GM12878 (cell line): ENCODE measurements around the gene DDX42. TPM values are rescaled to one million over a fixed set of nuclear protein-coding genes. Genes with fewer than 3 reads are reported as not detected.

Experiments used
- ATAC-seq: fragments of 200-7000 bp; cut with Tn5 transposase; 3 replicates; pipeline ENCODE4 v1.9.1; 2020; ENCODE audit warnings: mild to moderate bottlenecking, moderate library complexity
- BruUV-seq: library from RNA; stranded (reverse); fragments of 400-500 nt; replicated peaks from 2 replicates; lab custom pipeline; 2021; lab: Mats Ljungman, UMichigan
- CTCF ChIA-PET: fragments of 300-600 bp; sonication (Branson Sonifier 250); formaldehyde crosslinking; extraction: SDS; loops from one replicate; lab custom pipeline; 2021; ENCODE audit warnings: inconsistent platforms; lab: Yijun Ruan, JAX
- POLR2A ChIA-PET: fragments of 350-600 bp; formaldehyde crosslinking; extraction: SDS; loops from one replicate; lab custom pipeline; 2021; ENCODE audit warnings: inconsistent platforms; lab: Charles Lee
- RAD21 ChIA-PET: fragments of 300-600 bp; sonication (Branson Sonifier 250); formaldehyde crosslinking; loops from one replicate; lab custom pipeline; 2023; ENCODE audit warnings: antibody characterized with exemption; ENCODE audit not compliant: unreplicated experiment; lab: Charles Lee
- SMC1A ChIA-PET: fragments of 300-600 bp; sonication (Branson Sonifier 250); formaldehyde crosslinking; loops from one replicate; lab custom pipeline; 2023; ENCODE audit not compliant: unreplicated experiment, uncharacterized antibody; lab: Charles Lee
- DNase-seq: peaks from one replicate; pipeline ENCODE4 v3.0.0-alpha.2; 2011; ENCODE audit warnings: low read depth, low spot score
- FAIRE-seq: peaks from 3 replicates; lab custom pipeline; 2011; peaks lifted over from hg19 to GRCh38; lab: Jason Lieb, UNC
- H2AFZ ChIP-seq: 2 replicates; pipeline ENCODE4 v1.6.0; 2011; ENCODE audit warnings: low read depth, low read length, control low read depth; ENCODE audit not compliant: control insufficient read depth
- H3K27ac ChIP-seq: 2 replicates; pipeline ENCODE4 v1.5.1; 2011; ENCODE audit warnings: control low read depth; ENCODE audit not compliant: control insufficient read depth, insufficient read depth
- H3K27me3 ChIP-seq, 2 experiments: replicated peaks in 1 of 2; 2 replicates each; pipeline versions ENCODE4 v1.6.0 to v1.6.1; 2011; ENCODE audit warnings: low read length in 1 of 2; ENCODE audit not compliant: control insufficient read depth in 2 of 2, insufficient read depth in 2 of 2
- H3K36me3 ChIP-seq, 2 experiments: 2 replicates each; pipeline ENCODE4 v1.5.1; 2011; ENCODE audit warnings: low read length in 1 of 2; ENCODE audit not compliant: control insufficient read depth in 2 of 2, insufficient read depth in 2 of 2
- H3K4me1 ChIP-seq: 2 replicates; pipeline ENCODE4 v1.6.1; 2011; ENCODE audit warnings: mild to moderate bottlenecking, low read length, moderate library complexity, mixed read lengths; ENCODE audit not compliant: control insufficient read depth, insufficient read depth
- H3K4me2 ChIP-seq: 2 replicates; pipeline ENCODE4 v1.6.0; 2011; ENCODE audit warnings: control low read depth; ENCODE audit not compliant: control insufficient read depth, insufficient read depth
- H3K4me3 ChIP-seq: fragments of 200-600 bp; sonication (generic); 2 replicates; pipeline ENCODE4 v1.5.1; 2016
- H3K79me2 ChIP-seq: 2 replicates; pipeline ENCODE4 v1.6.0; 2011; ENCODE audit warnings: low read length; ENCODE audit not compliant: control insufficient read depth, insufficient read depth
- H3K9ac ChIP-seq: 2 replicates; pipeline ENCODE4 v1.8.0; 2011; ENCODE audit warnings: low read length, control low read depth, mixed read lengths; ENCODE audit not compliant: control insufficient read depth, insufficient read depth
- H3K9me3 ChIP-seq: replicated peaks from 3 replicates; pipeline ENCODE4 v1.5.1; 2011; ENCODE audit warnings: mild to moderate bottlenecking, low read length; ENCODE audit not compliant: control insufficient read depth, insufficient read depth
- H4K20me1 ChIP-seq: 2 replicates; pipeline ENCODE4 v1.6.0; 2011; ENCODE audit not compliant: control insufficient read depth, insufficient read depth
- BCL3 ChIP-seq: IDR thresholded peaks from 2 replicates; pipeline ENCODE4 v1.6.1; 2011; ENCODE audit warnings: borderline replicate concordance, low read depth, mild to moderate bottlenecking, moderate library complexity, low read length; ENCODE audit not compliant: insufficient read depth, poor library complexity, severe bottlenecking
- CBX3 ChIP-seq: fragments of 200-600 bp; sonication (generic); IDR thresholded peaks from 2 replicates; pipeline ENCODE4 v1.6.1; 2016; ENCODE audit warnings: low read depth, borderline replicate concordance
- CREB1 ChIP-seq: IDR thresholded peaks from 2 replicates; pipeline ENCODE4 v1.6.1; 2012; ENCODE audit warnings: low read depth, mild to moderate bottlenecking, inconsistent platforms
- CTCF ChIP-seq, 3 experiments: IDR thresholded peaks in 2 of 3; conservative IDR thresholded peaks in 1 of 3; 2 replicates each; pipeline ENCODE4 v1.5.1; 2011; ENCODE audit warnings: low read depth in 3 of 3, low read length in 3 of 3, mild to moderate bottlenecking in 3 of 3, control low read depth in 2 of 3, moderate library complexity in 2 of 3, inconsistent platforms in 1 of 3, mixed read lengths in 1 of 3; ENCODE audit not compliant: control insufficient read depth in 2 of 3, insufficient read depth in 1 of 3; ENCODE audit errors: extremely low read depth in 1 of 3
- NFXL1 ChIP-seq: fragments of 450-650 bp; IDR thresholded peaks from 2 replicates; pipeline ENCODE4 v1.6.1; 2017; ENCODE audit warnings: antibody characterized with exemption, mild to moderate bottlenecking, borderline replicate concordance
- SIN3A ChIP-seq: IDR thresholded peaks from 2 replicates; pipeline ENCODE4 v1.6.1; 2012; ENCODE audit warnings: low read depth, low read length, improper control_type of control experiment
- YBX1 ChIP-seq: fragments of 450-650 bp; IDR thresholded peaks from 2 replicates; pipeline ENCODE4 v1.6.1; 2016; ENCODE audit warnings: antibody characterized with exemption
- WGBS: methylation state at CpG from one replicate; pipeline ENCODE4 v1.1.6; 2016; ENCODE audit warnings: low lambda C conversion rate; ENCODE audit not compliant: insufficient replicate concordance, insufficient coverage; ENCODE audit errors: missing lambda C conversion rate; 5-methylcytosine and 5-hydroxymethylcytosine counted together
- in situ Hi-C: fragments of 300-500 bp; cut with MboI; formaldehyde crosslinking; loops from 9 replicates; pipeline ENCODE4 v1.14.3; 2018; ENCODE audit warnings: mixed read lengths
- intact Hi-C: fragments of 100-400 bp; cut with micrococcal nuclease; formaldehyde crosslinking; loops from one replicate; pipeline ENCODE4 v1.14.2; 2022; ENCODE audit not compliant: unreplicated experiment
- polyA plus RNA-seq, 11 experiments: library from polyadenylated mRNA; depleted of rRNA in 4 of 11; unstranded in 6 of 11; stranded (reverse) in 5 of 11; fragments of >200 nt; fragmentation: Nextera tagmentation in 4 of 11; fragmentation: Illumina TruSeq in 1 of 11; extraction: Ambion mirVana in 4 of 11; extraction: Trizol in 1 of 11; gene quantifications; 1 replicate in 1 of 11; 2 replicates in 10 of 11; pipeline versions ENCODE4 v1.2.1 to v1.2.3, GENCODE V29; 2011 to 2016; ENCODE audit warnings: inconsistent platforms in 2 of 11, missing spikeins in 2 of 11, low read depth in 1 of 11
- total RNA-seq, 4 experiments: library from RNA; depleted of rRNA in 3 of 4; stranded (reverse); fragments of >200 nt in 3 of 4; fragmentation: Illumina TruSeq in 1 of 4; extraction: Trizol in 1 of 4; gene quantifications; 2 replicates each; pipeline versions ENCODE4 v1.2.1 to v1.2.3, GENCODE V29; 2013 to 2021
- TF ChIP-seq, protein P1 (sequence below): fragments of 450-650 bp; formaldehyde crosslinking; IDR thresholded peaks from 2 replicates; pipeline ENCODE4 v1.5.0; 2022; ENCODE audit warnings: mild to moderate bottlenecking, missing genetic modification characterization
- TF ChIP-seq, protein P2 (sequence below): fragments of 450-650 bp; IDR thresholded peaks from 2 replicates; pipeline ENCODE4 v1.6.1; 2016; ENCODE audit warnings: mild to moderate bottlenecking, moderate library complexity, borderline replicate concordance
- TF ChIP-seq, protein P3 (sequence below): fragments of 150-350 bp; IDR thresholded peaks from 2 replicates; pipeline ENCODE4 v1.6.1; 2014; ENCODE audit warnings: mild to moderate bottlenecking, low read depth, low read length

DDX42 gene
- total and polyA plus RNA-seq, 10 of the 15 experiments (the other 5 are each of a cell fraction or from before 2014, with no cell fraction given): 14.6 to 147 (median 65.3) TPM

DNA sequence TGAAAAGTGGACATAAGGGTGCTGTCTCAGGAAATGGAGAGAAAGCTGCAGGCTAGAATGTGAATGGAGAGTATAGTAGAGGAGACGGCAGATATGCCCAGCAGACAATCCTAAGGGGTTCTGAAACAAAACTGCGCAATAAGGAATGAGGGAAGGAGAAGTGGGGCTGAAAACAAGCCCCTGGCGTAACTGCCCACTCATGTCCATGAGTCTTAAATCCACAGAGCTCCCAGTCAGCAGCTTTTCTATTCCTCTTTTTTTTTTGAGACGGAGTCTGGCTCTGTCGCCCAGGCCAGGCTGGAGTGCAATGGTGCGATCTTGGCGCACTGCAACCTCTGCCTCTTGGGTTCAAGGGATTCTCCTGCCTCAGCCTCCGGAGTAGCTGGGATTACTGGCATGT, 38.3 kb upstream of the DDX42 start:
- in situ Hi-C loops (no loop called here), intact Hi-C loops (no loop called here)
- H3K36me3 ChIP-seq: no peaks in the 10 kb centered on the region; a peak in 1 of 4 replicates
- H3K9me3 ChIP-seq: no peaks in the 10 kb centered on the region
- no peak overlapping the region for H3K27ac ChIP-seq
- BruUV-seq: no TSS peak
- SMC1A ChIA-PET: interaction anchor here (0.6 to 2.0 kb wide), 3 partner anchors 28 to 109 kb away, joined by 3 to 6 read pairs (median 3); no protein-coding TSS in a partner anchor
- H3K9ac ChIP-seq: no peak overlapping the region
- H3K4me2 ChIP-seq: no peak overlapping the region
- no peak overlapping the region for H2AFZ ChIP-seq
- peaks cover 13% of the 10 kb centered on the region for H3K79me2 ChIP-seq
- no peak overlapping the region for H3K4me3 ChIP-seq
- H3K4me1 ChIP-seq: no peaks in the 10 kb centered on the region
- RAD21 ChIA-PET: interaction anchor here (0.7 to 1.0 kb wide), 2 partner anchors 14 to 38 kb away, joined by 3 read pairs; partner anchors contain the start of gene CCDC47
- CTCF ChIA-PET: interaction anchor here (1.1 to 1.7 kb wide), 5 partner anchors 11 to 39 kb away, joined by 3 to 4 read pairs (median 3); no protein-coding TSS in a partner anchor
- no peaks in the 10 kb centered on the region for H3K27me3 ChIP-seq
- POLR2A ChIA-PET: interaction anchor here (1.4 kb wide), 1 partner anchor 38 kb away, joined by 3 read pairs; the partner anchor contains the start of gene CCDC47
- no peak for ATAC-seq
- no peak for DNase-seq
- H4K20me1 ChIP-seq: no peaks in the 10 kb centered on the region
- no peak for FAIRE-seq
- 100% methylated on average over 8 of the region's 8 CpGs for WGBS
- TF ChIP-seq YBX1: no peak
- TF ChIP-seq, protein P1, sequence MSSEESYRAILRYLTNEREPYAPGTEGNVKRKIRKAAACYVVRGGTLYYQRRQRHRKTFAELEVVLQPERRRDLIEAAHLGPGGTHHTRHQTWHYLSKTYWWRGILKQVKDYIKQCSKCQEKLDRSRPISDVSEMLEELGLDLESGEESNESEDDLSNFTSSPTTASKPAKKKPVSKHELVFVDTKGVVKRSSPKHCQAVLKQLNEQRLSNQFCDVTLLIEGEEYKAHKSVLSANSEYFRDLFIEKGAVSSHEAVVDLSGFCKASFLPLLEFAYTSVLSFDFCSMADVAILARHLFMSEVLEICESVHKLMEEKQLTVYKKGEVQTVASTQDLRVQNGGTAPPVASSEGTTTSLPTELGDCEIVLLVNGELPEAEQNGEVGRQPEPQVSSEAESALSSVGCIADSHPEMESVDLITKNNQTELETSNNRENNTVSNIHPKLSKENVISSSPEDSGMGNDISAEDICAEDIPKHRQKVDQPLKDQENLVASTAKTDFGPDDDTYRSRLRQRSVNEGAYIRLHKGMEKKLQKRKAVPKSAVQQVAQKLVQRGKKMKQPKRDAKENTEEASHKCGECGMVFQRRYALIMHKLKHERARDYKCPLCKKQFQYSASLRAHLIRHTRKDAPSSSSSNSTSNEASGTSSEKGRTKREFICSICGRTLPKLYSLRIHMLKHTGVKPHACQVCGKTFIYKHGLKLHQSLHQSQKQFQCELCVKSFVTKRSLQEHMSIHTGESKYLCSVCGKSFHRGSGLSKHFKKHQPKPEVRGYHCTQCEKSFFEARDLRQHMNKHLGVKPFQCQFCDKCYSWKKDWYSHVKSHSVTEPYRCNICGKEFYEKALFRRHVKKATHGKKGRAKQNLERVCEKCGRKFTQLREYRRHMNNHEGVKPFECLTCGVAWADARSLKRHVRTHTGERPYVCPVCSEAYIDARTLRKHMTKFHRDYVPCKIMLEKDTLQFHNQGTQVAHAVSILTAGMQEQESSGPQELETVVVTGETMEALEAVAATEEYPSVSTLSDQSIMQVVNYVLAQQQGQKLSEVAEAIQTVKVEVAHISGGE (CRISPR knock-in tag): no peak
- no peak for TF ChIP-seq BCL3
- no peak for TF ChIP-seq CTCF (IDR thresholded peaks at IDR 0.05 in 2 of 3, conservative IDR thresholded peaks at IDR 0.05 in 1 of 3; ENCODE audit: control insufficient read depth in 2 of 3, extremely low read depth in 1 of 3, insufficient read depth in 1 of 3, low read depth in 3 of 3, low read length in 3 of 3)
- TF ChIP-seq SIN3A: no peak
- TF ChIP-seq CBX3: no peak
- TF ChIP-seq, protein P2, sequence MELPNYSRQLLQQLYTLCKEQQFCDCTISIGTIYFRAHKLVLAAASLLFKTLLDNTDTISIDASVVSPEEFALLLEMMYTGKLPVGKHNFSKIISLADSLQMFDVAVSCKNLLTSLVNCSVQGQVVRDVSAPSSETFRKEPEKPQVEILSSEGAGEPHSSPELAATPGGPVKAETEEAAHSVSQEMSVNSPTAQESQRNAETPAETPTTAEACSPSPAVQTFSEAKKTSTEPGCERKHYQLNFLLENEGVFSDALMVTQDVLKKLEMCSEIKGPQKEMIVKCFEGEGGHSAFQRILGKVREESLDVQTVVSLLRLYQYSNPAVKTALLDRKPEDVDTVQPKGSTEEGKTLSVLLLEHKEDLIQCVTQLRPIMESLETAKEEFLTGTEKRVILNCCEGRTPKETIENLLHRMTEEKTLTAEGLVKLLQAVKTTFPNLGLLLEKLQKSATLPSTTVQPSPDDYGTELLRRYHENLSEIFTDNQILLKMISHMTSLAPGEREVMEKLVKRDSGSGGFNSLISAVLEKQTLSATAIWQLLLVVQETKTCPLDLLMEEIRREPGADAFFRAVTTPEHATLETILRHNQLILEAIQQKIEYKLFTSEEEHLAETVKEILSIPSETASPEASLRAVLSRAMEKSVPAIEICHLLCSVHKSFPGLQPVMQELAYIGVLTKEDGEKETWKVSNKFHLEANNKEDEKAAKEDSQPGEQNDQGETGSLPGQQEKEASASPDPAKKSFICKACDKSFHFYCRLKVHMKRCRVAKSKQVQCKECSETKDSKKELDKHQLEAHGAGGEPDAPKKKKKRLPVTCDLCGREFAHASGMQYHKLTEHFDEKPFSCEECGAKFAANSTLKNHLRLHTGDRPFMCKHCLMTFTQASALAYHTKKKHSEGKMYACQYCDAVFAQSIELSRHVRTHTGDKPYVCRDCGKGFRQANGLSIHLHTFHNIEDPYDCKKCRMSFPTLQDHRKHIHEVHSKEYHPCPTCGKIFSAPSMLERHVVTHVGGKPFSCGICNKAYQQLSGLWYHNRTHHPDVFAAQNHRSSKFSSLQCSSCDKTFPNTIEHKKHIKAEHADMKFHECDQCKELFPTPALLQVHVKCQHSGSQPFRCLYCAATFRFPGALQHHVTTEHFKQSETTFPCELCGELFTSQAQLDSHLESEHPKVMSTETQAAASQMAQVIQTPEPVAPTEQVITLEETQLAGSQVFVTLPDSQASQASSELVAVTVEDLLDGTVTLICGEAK: no peak
- no peak for TF ChIP-seq CREB1
- TF ChIP-seq NFXL1: no peak
- TF ChIP-seq, protein P3, sequence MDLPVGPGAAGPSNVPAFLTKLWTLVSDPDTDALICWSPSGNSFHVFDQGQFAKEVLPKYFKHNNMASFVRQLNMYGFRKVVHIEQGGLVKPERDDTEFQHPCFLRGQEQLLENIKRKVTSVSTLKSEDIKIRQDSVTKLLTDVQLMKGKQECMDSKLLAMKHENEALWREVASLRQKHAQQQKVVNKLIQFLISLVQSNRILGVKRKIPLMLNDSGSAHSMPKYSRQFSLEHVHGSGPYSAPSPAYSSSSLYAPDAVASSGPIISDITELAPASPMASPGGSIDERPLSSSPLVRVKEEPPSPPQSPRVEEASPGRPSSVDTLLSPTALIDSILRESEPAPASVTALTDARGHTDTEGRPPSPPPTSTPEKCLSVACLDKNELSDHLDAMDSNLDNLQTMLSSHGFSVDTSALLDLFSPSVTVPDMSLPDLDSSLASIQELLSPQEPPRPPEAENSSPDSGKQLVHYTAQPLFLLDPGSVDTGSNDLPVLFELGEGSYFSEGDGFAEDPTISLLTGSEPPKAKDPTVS: no peak
